Dermis microvascular lymphatic vessel endothelial cell (primary cell): ENCODE measurements around the gene ELF1. TPM values are rescaled to one million over a fixed set of nuclear protein-coding genes. Genes with fewer than 3 reads are reported as not detected.
"Not testable (repeated sequence)": the region's sequence is repeated elsewhere in the genome, so short reads cannot be mapped to it uniquely, and the experiment has no call there.

Experiments used
- DNase-seq, 2 donors: peaks; one replicate each; pipeline versions ENCODE4 v3.0.0 to v3.0.0-alpha.2; 2010; ENCODE audit warnings: low read depth in 2 of 2
- total RNA-seq: library from RNA; depleted of rRNA; stranded (reverse); fragments of >200 nt; gene quantifications from 2 replicates; pipeline ENCODE4 v1.2.1, GENCODE V29; 2014

ELF1 gene
- total RNA-seq, 1 donor from 2014 or later: 71.9 TPM

GRCh38 chr13:40895227-40896184 lies 123.6 kb downstream of the ELF1 start:
- DNase-seq: no peak

- DNase-seq: not testable (repeated sequence)
Measured at GRCh38 chr13:40893573-40893972, 125.5 kb downstream of the ELF1 start.

GRCh38 chr13:40886017-40886416 lies 133.1 kb downstream of the ELF1 start:
- DNase-seq: no peak

DNA sequence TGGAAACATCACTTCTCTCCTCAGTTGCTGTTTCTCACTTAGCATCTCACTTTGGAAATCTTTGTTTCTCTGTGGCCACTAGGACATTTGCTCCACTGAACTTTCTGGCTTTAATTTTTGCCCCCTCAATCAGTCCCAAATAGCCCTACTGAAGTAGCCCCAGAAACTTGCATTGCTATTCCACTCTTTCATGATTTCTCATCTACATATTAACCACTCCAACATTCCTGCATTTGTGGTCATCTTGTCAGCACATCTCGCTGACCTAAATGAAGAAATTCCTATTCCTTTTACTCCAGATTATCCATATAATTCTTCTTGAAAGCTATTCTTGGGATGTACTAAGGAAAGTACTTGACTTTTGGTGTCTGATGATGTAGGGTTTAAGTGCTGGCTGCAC lies 134.9 kb downstream of the ELF1 start:
- DNase-seq: not testable (repeated sequence)

Other genes with a start within 250 kb of the ELF1 start
- gene MRPS31, start 248.1 kb downstream of the ELF1 start, total RNA-seq: 6.1 and 8.5 TPM in 2 replicates
- gene SLC25A15, start 229.7 kb downstream of the ELF1 start, total RNA-seq: 14.9 and 16.2 TPM in 2 replicates
- gene WBP4, start 42.2 kb upstream of the ELF1 start, total RNA-seq: 4.7 TPM in 2 replicates
- gene KBTBD6, start 113.5 kb upstream of the ELF1 start, total RNA-seq: 7.7 and 8.5 TPM in 2 replicates
- gene KBTBD7, start 175.3 kb upstream of the ELF1 start, total RNA-seq: 5.1 and 7.5 TPM in 2 replicates
- gene MTRF1, start 244.3 kb upstream of the ELF1 start, total RNA-seq: 5.9 and 7.2 TPM in 2 replicates